ENCODE results near the gene RNF215. TPM values are rescaled to one million over a fixed set of nuclear protein-coding genes. Genes with fewer than 3 reads are reported as not detected.

RNF215 gene
- total RNA-seq, 1 donor from 2014 or later, result 6.5 TPM

Small RNA genes lying within 50 kb of the gene (small RNA-seq; reads per million reads assigned to genes)
- gene AC004832.3 (ENCODE audit: low replicate concordance) (not detected), gene RNU6-564P (ENCODE audit: low replicate concordance) (not detected)

Other genes with a start within 250 kb of the RNF215 start
- 1.9 TPM for gene LIF, start 140.7 kb downstream of the RNF215 start, total RNA-seq
- gene OSM, start 120.6 kb downstream of the RNF215 start, total RNA-seq, result 1.3 TPM
- gene CASTOR1, start 97.9 kb downstream of the RNF215 start, total RNA-seq, result 5.2 TPM
- gene TBC1D10A, start 60.5 kb downstream of the RNF215 start, total RNA-seq, result 10.8 TPM
- 30.0 TPM for gene SF3A1, start 30.5 kb downstream of the RNF215 start, total RNA-seq
- gene CCDC157, start 30.4 kb downstream of the RNF215 start, total RNA-seq, result 1.8 TPM
- 5.1 TPM for gene SEC14L2, start 9.6 kb upstream of the RNF215 start, total RNA-seq
- 3.3 TPM for gene MTFP1, start 38.4 kb upstream of the RNF215 start, total RNA-seq
- gene SEC14L3, start 84.6 kb upstream of the RNF215 start, total RNA-seq, result not detected
- 1.4 TPM for gene SEC14L4, start 118.3 kb upstream of the RNF215 start, total RNA-seq
- gene SEC14L6, start 159.3 kb upstream of the RNF215 start, total RNA-seq, result 18.4 TPM
- gene GAL3ST1, start 187.3 kb upstream of the RNF215 start, total RNA-seq, result 0.39 TPM
- 29.6 TPM for gene PES1, start 204.5 kb upstream of the RNF215 start, total RNA-seq
- 5.1 TPM for gene TCN2, start 219.8 kb upstream of the RNF215 start, total RNA-seq
- gene SLC35E4, start 248.4 kb upstream of the RNF215 start, total RNA-seq, result 2.8 TPM